Stimulated activated CD8-positive, alpha-beta memory T cell treated with anti-CD3 and anti-CD28 coated beads, Interleukin-7, amount 100 ng/mL, for 24 hours (primary cell): ENCODE measurements around the gene PTRH2.

Experiments used
- DNase-seq: peaks from one replicate; pipeline ENCODE4 v3.0.0-alpha.2; 2020; ENCODE audit warnings: low read depth

Gene PTRH2

DNA sequence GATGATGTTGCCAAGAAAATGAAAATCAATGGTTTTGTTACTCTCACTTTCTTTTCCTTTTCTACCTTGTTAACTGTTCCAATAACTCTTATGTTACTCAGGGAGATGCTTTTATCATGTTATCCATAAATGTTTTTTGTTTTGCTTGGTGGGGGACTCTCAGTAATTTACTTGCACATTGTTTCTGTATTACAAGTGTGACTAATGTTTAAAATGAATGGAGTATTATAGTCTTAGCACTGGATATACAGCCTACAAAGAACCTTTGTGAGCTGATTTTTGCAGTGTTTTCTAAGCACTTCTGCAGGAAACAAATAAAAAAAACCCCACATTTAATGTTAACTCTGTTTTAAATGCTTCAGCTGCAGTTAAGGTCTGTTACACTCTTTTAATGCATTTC lies 12.3 kb upstream of the PTRH2 start:
- no peak for DNase-seq

DNA sequence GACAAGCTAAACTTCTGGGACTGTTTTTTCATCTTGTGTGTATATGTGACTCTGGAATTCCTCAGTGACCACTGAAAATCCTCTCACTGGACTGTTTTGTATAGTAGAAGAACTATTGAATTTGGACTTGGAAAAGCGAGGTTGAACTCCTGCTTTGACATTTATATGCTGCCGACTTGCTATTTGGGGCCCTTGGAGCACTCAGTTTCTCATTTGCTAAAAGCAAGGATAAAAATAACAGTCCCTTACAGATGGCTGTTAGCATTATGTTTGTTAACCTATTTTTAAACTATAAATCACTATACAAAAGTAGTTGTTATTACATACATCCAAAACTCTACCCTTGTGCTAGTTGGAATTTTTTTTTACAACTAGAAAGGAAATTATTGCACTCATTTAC lies 9.2 kb upstream of the PTRH2 start:
- DNase-seq = no peak

DNA sequence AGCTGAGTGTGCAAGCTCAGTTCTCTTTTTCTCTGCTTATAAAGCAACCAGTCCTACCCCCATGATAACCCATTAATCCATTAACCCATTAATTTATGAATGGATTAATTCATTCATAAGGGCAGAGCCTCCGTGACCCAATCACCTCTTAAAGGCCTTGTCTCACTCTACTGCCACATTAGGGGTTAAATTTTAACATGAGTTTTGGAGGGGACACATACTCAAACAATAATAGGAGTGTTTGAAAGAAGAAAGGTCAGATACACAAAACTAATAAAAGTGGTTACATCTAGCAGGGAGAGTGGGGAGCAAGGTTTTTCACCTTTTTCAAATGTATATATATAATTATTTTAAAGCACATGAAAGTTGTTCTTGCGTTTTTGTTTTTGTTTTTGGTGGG lies 7.0 kb upstream of the PTRH2 start:
- no peak for DNase-seq

DNA sequence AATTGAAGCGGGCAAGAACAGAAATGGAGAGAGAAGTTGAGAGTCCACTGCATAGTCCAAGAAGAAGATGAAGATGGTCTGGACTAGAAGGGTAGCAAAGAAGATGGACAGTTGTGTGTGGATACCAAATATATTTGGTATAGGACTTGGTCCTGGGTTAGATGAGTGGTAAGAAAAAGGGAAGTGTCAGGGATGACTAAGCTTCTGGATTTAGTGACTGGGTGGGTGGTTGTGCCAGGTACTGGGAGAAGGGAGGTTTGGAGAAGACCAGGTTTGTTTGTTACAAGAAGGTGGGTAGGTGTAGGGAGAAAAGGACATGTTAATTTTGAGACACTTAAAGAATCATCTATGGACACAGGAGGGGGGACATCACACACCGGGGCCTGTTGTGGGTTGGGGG lies 5.6 kb upstream of the PTRH2 start:
- DNase-seq = no peak

DNA sequence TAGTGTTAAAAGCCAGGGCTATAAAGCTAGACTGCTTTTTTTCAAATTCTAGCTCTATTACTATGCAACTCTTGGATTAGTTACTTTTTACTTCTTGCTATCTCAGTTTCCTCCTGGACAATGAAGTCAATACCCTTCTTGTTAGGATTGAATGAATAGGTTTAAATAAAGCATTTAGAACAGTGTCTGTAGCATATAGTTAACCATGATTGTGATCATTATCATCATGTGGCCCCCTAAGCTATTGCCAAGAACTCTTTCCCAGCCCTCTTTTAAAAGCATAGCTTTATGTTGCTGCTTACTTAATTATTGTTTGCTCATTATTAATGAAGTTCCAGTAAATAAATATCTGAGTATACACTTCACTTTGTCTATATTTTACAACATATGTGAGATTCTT lies 4.7 kb upstream of the PTRH2 start:
- DNase-seq = no peak

DNA sequence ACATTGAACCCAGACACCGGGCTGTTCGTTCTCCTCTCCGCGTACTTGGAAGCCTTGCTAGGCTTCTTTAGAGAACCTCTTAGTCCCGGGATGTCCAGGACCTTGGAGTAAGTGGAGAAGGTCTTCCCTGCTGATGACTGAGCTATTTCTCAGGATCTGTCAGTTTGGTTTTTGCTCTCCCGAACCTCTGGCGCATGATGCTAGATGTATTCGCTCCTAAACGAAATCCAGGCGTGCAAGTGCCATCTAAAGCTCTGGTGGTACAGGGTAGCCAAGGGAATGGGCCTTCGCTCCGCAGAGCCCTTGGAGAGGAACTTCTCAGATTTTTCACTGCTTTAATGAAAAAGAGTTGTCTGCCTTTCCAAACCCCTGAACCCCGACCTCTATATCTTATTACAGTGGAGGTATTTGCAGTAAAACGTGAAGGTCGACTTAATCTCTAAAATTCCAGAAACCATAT lies 771 bp upstream of the PTRH2 start:
- no peak for DNase-seq

DNA sequence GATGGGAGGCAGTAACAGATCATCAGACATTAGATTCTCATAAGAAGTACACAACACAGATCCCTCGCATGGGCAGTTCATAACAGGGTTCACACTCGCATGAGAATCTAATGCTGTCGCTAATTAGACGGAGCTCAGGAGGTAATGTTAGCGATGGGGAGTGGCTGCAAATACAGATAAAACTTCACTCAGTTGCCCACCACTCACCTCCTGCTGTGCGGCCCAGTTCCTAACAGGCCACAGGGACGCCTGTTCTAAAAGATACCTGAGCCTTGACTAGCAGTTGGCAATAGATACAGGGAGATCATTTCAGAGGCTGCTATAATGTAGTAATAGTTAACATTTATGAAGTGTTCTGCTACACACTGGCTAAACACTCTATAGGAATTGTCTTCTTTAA lies 4.9 kb downstream of the PTRH2 start:
- DNase-seq = no peak

DNA sequence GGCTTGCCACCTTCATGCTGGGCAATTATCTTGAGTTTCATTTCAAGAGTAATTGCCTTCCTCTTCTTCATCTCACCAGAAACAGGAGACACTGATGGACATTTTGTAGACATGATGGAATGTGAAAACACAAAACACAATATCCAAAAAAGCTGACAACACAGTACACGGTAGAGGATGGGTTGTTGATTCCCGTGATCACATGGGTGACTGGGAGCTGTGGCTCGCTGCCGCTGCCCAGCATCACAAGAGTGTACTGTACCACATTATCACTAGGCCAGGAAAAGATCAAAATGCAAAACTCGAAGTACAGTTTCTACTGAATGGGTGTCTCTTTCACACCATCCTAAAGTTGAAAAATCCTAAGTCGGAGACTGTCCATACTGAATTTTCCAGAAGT lies 7.4 kb downstream of the PTRH2 start:
- DNase-seq = no peak

DNA sequence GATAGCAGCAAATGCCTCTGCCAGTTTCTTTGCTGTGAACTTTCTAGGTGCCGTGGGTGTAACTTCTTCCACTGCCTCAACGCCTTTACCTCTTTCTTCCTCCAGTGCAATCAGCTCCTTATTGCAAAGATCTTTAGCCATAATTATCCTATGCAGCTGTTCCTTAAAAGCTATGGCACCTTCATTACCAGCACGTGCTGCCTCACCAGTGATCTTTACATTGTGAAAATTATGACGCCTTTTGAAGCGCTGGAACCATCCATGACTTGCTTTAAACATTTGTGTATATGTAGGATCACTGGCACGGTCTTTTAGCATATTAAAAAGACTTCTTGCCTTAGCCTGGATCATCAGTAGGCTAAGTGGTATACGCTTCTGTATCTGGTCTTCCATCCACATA lies 8.0 kb downstream of the PTRH2 start:
- no peak for DNase-seq

DNA sequence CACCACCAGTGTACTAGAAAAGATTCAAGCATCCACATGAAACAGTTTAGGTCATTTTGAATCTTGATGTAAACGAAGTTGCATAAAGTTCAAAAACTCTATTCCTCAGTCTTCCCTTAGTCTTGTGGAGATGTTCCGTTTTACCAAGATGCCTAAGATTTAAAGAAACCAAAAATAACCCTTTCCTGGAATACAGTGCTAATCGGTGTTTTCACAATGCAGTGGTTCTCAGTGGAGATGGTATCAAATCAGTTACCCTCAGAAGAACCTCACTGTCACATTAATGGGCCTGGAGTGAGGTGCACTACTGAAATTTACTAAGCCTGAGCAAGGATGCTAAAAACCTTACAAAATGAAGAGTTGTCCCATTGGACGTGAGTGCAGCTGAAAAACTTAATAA lies 9.1 kb downstream of the PTRH2 start:
- no peak for DNase-seq

DNA sequence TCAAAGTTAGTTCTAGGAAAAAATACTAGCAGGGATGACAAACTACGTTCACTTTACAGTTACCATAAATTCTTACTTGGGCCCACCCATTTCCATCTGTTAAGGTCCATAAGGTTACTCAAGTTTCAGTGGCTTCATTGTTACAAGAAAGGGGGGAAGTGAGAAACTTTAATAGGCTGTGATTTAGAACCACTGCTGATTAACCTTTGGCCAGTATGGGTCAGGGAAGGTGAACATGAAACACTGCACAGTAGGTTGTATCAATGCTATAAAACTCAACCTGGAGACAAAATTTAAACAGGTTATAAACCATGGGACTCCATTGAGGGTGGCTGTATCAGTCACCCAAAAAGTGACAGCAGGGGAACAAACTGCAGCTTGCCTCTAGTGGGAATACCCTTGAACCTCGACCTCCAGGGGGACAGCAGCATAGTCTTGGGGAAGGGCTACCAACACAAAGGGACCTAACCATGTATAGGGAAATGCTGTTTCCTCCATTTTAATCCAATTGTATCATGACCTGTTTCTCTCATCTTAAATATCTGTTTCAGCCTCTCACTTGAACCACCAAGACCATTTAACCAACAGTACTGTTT lies 10.4 kb downstream of the PTRH2 start:
- DNase-seq = no peak

DNA sequence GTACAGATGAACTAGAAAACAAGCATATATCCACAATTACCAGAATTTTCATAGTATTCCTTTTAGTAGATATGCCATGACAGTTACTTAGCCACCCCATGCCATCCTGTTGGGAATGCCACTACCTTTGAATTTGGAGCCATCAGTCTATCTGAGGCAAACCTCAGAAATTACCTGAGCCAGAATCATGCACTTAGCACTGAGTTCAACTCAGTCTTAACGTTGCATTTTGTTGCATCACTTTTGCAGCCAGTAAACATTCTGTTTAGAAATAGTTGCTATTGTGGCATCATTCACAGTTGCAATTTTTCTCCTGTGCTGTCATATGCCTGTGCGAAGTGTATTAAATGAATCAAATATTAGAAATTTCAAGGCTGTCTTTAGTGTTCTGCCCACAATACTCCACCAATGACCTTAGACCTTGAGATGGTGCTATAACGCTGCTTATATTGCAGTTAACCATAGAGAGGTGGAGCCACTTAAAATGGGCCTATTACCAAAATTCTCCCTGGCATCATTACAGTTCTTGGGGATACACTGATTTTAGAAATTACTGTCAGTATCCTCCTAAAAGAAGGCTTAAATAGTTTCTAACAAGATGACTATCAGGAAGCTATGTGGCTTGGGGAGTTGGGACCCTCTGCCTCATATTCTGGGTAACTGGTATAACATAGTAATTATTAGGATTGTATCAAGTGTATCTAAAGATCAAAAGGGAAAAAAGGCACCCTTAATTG lies 11.1 kb downstream of the PTRH2 start:
- no peak for DNase-seq

DNA sequence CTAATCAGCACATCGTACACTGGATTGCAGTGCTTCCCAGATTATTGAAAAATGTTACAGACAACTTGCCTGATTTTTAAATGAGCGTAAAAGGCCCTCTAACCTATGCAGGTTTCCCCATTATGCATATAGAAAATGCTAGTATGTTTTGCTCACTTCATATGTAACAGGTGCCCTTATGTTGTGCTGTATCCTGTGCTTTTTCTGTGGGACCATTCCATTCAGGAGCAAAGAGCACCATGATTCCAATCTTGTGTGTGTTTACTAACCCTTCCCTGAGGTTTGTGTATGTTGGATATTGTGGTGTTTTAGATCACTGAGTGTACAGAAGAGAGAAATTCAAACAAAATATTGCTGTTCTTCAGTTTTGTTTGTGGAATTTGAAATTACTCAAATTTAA lies 12.9 kb downstream of the PTRH2 start:
- no peak for DNase-seq

DNA sequence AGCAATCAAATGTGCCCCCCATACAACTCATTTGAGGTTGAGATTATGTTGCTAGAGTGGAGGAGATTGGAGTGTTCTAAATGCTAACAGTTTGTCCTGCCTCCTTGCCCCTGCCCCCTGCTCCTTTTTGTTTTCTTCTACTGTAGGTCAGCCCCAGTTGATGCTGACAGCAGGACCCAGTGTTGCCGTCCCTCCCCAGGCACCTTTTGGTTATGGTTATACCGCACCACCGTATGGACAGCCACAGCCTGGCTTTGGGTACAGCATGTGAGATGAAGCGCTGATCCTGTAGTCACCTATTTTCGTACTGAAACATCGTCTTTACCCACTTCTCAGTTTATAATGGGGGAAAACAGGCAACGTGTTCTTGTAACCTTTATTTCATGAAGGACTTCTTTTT lies 13.6 kb downstream of the PTRH2 start:
- DNase-seq = no peak

DNA sequence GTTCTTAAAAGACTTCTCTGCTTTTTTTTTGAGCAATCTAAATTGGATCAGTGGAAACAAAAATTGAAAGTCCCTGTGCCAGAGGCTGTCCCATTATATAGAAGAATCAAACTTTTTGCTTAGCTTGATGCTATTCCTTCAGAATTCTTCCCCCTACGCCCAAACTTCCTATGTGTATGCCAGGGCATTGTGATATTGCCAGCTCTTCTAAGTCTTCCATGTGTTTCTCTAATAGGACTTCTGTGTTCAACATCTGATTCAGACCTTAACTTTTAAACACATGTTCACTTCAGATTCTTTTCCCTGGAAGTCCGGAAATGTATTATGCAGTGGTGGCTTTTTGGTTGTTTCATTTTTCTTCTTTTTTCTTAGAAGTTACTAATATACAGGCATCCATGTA lies 18.7 kb downstream of the PTRH2 start:
- DNase-seq = no peak

DNA sequence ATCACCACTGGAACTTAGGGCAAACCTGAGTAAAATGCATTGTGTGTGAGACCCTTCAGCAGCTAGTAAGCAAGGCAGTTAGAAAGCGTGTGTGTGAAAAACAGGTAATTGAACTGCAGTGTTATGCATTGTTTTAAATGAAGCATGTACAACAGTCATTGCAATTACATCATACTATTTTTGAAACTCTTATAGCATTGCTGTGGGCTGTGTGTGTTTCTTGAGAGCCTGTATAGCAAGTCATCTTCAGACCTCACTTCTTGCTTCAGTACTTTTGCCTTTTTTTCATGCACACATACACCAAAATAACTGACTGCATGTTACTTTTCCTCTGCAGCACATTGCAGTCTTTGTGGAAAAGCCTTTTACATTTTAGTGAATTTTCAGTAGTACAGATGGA lies 19.2 kb downstream of the PTRH2 start:
- no peak for DNase-seq

DNA sequence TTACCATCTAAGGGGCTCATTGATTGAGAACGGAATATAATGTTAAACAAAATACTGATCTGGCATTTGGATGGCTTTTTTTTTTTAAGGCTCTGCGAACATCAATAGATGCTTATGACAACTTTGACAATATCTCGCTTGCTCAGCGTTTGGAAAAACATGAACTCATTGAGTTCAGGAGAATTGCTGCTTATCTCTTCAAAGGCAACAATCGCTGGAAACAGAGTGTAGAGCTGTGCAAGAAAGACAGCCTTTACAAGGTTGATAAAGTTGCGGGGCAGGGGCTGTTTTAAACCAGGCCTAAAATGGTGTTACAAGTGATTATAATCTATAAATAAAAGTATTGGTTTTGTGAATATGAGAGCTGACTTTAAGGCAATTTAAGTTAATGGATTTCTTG lies 22.3 kb downstream of the PTRH2 start:
- DNase-seq = no peak

DNA sequence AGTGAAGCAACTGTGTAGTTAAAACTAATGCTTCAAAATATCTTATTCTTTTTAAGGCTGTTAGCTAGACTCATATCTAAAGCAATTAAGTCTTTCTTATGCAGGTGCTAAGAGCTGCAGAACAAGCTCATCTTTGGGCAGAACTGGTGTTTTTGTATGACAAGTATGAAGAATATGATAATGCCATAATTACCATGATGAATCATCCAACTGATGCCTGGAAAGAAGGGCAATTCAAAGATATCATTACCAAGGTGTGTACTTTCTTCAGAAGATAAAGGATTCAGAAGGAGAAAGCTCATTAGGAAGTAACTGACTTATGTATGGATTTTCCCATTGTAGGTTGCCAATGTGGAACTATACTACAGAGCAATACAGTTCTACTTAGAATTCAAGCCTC lies 23.9 kb downstream of the PTRH2 start:
- no peak for DNase-seq

DNA sequence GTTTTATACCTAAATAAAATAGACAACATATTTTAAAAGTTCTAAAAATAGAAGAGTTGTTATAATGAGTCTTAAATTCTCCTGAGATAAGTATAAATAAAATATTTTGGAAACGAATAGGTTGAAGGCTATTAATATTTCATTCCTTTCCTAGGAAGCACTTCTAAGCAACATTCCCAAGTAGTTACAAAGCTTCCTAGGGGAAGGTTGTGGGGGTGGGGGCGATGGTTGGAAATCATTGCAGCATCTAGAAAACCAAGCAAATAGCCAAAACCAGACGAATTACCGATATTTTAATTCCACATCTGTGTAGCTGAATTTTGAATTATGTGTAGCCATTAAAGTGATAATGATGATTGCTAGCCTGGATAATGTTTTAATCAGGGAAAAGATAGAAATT lies 26.9 kb downstream of the PTRH2 start:
- no peak for DNase-seq

DNA sequence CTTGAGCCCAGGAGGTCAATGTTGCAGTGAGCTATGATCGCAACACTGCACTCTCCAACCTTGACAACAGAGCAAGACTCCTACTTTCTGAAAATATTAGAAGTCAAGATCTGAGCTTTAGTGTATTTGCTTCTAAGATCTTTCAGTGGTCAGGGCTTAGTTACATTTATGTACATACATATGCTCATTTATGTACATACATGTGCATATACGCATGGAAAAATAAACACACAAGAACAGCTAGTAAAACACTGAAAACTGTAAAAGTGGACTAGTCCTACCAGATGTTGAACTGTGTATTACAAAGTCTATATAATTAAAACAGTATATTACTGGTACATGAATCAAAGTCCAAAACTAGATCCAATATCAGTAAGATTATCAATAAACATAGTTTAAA lies 28.3 kb downstream of the PTRH2 start:
- DNase-seq = no peak

DNA sequence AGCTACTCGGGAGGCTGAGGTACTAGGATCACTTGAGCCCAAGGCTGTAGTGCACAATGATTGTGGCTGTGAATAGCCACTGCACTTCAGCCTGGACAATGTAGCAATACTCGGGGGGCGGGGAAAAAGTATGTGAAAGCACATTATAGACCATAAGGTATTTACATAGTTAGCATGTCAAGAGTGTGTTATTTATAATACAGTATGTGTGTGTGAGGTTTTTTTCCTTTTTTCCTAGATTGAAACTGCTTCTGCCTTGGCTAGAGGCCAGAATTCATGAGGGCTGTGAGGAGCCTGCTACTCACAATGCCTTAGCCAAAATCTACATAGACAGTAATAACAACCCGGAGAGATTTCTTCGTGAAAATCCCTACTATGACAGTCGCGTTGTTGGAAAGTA lies 30.5 kb downstream of the PTRH2 start:
- no peak for DNase-seq

DNA sequence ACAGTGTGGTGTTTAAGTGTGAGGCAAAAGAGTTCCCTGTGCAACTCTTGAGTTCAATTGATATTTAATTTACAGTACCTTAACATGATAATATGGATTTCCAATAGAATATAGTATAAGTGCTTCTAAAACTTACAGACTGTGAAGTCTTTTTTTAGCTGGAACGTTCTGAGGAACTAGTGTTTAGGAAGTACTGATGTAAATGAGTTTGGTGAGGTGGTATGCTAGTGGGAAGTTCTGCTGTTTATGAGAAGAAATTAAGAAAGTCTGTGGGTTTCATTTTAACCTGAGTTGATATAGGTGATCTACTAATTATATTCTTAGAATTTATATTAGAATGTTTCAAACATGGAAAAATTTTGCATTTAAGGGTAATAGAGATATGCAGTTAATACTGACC lies 32.0 kb downstream of the PTRH2 start:
- DNase-seq = no peak

DNA sequence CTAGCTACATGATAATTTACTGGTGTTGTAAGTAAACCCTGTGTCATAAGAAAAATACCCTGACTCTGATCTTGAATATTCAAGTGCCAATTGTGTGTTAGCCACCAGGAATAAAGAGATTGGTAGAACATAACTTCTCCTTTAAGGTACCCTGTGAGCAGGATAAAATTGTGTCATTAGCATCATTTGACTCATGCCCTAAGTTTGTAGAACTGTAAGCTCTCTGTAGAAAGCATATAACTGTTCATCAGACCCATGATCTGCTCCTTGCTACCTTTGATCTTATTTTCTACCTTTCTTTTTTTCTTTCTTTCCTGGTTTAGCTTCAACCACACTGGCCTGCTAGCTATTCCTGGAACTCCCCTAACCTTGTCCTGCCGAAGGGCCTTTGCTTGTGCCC lies 35.8 kb downstream of the PTRH2 start:
- no peak for DNase-seq

DNA sequence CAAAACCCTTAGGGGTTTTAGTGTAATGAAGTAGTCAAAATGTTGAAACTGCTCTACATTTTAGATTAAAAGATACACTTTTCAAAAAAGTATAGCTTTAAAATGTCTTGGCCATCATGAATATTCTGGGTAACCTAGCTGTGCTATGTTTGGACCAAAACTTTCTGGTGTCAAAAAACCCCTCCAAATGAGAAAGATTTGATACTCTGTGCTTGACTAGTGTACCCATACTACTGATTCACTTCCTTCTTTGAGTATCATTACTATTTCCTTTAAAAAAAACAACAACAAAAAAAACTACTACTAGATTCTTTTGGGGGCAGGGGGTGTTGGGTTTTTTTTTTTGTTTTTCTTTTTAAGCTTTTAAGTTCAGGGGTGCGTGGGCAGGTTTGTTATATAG lies 37.3 kb downstream of the PTRH2 start:
- DNase-seq = no peak
